NCI-H748 (cell line): ENCODE measurements around the gene IREB2.
"Not testable (repeated sequence)": the region's sequence is repeated elsewhere in the genome, so short reads cannot be mapped to it uniquely, and the experiment has no call there.

Experiments
- DNase-seq: peaks from one replicate; lab custom pipeline; 2025; ENCODE audit not compliant: unreplicated experiment; lab: John Stamatoyannopoulos, UW

The IREB2 gene, protein sequence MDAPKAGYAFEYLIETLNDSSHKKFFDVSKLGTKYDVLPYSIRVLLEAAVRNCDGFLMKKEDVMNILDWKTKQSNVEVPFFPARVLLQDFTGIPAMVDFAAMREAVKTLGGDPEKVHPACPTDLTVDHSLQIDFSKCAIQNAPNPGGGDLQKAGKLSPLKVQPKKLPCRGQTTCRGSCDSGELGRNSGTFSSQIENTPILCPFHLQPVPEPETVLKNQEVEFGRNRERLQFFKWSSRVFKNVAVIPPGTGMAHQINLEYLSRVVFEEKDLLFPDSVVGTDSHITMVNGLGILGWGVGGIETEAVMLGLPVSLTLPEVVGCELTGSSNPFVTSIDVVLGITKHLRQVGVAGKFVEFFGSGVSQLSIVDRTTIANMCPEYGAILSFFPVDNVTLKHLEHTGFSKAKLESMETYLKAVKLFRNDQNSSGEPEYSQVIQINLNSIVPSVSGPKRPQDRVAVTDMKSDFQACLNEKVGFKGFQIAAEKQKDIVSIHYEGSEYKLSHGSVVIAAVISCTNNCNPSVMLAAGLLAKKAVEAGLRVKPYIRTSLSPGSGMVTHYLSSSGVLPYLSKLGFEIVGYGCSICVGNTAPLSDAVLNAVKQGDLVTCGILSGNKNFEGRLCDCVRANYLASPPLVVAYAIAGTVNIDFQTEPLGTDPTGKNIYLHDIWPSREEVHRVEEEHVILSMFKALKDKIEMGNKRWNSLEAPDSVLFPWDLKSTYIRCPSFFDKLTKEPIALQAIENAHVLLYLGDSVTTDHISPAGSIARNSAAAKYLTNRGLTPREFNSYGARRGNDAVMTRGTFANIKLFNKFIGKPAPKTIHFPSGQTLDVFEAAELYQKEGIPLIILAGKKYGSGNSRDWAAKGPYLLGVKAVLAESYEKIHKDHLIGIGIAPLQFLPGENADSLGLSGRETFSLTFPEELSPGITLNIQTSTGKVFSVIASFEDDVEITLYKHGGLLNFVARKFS

DNA sequence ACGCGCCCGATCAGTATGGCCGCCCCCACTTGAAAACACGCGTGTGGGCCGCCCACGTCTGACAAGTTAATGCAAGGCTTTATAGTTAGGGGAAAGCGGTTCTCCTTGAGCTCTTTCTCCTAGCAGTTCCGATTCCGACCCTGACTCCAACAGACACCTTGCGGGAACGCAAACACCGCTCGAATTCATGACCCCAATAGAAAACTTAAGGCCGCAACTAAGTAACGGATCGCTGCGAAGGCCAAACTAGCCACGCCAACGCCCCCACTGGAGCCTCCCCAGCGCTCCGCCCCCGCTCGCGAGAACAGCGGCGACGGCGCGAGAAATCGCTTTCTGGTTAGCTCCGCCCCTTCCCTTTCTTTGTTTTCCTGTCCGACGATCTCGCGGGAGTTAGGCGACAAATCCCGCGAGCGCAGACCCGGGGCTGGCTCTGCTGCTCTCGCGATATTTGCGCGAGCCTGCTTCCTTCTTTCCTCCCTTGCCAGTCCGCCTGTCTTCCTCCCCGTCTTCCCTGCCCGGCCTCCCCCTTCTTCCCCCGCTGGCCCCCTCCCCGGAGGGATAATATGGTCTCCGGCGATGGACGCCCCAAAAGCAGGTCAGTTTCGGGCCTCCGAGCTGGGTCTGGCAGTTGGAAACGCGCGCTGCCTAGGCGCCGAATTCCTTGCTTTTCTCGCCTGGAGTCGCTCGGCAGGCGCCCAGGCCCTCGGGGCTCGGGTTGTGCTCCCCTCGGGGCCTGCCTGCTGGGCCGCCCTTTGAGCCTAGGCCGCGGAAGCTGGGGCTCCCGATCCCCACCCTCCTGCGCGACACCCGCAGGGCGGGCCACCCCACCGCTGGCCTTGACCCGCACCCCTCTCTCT, at the start of gene IREB2:
IREB2 (plus strand) TSS at position 455 of the 857 bp plus-strand sequence; CDS start at position 577, 122 bp downstream.
- peak; percentile 96 for DNase-seq

DNA sequence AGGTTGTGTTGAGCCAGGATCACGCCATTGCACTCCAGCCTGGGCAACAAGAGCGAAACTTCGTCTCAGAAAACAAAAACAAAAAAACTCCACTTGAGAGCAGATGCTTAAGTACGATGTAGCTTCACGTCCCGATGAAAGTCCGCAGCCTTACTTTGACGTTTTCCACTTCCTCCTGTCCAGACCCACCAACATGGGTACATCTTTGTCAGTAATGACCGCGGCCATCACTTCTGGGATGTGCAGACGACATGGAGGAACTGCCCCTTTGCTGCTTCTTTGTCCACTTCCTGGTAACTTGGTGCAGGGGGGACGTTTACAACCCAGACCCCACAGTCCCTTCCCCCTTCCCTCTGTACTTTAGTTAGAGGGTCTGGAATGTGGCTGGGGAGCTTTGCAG, 49.2 kb upstream of the IREB2 start:
- DNase-seq, result no peak

DNA sequence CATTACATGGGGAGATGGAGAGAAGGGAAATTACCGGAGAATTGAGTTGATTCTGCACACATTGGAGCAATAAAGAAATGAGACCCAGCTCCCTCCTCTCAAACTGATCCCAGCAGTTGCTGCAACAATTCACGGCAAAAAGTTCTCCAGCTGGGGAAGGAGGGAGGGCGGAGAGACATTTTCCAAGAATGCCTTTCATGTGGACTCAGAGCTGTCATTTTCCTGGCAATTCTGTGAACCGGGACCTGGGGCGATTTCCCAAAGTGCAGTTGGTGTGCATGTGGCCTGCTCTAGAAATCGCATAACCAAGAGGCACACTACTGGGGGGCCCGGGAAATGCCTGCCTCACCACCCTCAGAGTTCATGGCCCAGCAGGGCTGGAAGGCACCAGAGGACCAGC, 48.7 kb upstream of the IREB2 start:
- no peak for DNase-seq

DNA sequence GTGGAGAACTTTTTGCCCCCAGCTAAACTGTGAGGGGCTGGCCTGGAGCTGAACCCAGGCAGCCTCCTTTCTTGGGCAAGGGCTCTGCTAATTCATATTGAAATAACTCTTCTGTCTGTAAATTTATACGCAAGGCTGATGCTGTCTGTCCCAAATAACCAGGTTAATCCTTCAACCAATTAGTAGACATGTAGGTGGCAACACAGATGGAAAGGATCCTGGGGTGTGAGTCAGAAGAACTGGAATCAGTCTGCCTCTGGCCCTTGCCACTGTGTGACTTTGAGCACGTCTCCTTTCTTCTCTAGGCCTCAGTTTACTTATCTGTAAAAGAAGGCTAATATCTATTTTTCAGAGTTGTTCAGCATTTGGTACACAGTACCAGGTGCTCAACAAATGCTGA, 48.3 kb upstream of the IREB2 start:
- DNase-seq, result no peak

DNA sequence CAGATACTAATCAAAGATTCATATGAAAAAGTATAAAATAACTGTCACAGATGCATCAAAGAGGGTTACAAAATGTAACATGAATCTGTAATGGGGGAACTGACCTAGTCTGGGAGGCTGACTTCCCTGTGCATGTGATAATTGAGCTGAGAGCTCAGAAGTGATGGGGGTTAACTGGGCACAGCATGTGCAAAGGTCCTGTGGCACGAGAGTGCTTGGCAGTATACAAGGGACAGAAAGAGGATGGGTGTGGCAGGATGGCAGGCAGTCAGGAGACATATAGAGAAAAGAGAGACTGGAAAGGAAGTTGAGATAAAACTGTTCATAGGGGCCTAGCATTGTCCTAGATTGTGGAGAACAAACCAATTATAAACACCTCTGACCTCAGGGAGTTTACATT, 47.8 kb upstream of the IREB2 start:
- no peak for DNase-seq

DNA sequence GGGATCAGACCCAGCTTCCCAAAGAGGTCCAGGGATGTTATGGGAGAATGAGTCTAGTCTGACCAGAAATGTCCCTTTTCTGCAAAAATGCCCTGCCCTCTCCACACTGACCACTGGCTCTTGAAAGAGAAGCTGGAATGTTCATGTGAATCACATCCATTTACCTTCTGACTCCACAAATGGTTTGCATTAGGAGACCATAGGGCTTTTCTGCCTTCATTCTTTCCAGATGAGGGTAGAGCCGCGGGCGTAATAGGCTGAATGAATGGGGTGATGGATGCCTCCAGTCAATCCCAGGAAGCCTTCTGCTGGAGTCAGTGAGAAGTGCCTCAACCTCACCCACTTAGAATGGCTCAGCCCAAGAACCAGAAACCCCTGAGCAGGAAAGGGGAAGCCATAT, 47.2 kb upstream of the IREB2 start:
- no peak for DNase-seq

DNA sequence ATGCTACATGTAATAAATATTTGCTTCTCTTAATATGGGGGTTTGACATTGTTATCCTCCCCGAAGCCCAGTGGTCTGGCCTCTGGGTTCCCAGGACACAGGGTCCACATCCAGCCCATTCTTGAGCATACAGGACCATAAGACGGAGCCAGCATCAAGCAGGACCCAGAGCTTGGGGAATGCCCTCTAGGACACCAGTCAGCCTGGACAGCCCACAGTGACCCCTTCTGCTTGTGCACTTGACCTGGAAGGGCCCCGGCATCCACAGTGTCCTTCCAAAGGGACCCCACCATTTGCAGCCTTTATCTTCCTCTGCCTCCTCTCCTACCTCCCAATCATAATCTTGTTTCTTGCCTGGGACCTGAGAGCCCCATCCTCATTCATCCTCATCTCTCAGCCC, 46.2 kb upstream of the IREB2 start:
- no peak for DNase-seq

DNA sequence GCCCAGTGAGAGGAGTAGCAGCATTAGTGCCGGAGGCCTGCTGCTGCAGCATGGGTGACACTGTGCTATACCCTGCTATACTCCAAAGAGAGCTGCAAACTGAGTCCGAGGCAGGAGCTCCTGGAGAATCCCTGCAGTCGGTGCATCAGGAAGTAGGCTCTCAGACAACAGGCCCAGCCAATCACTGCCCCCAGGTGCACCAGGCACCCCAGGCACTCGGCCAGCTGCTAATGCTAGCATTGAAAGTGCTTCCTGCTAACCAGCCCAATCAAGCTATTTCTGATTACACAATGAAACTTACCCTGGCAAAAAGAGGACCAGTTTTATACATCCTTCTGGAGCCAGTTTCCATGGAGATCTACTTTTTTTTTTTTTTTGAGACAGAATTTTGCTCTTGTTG, 45.6 kb upstream of the IREB2 start:
- peak; percentile 47 for DNase-seq

DNA sequence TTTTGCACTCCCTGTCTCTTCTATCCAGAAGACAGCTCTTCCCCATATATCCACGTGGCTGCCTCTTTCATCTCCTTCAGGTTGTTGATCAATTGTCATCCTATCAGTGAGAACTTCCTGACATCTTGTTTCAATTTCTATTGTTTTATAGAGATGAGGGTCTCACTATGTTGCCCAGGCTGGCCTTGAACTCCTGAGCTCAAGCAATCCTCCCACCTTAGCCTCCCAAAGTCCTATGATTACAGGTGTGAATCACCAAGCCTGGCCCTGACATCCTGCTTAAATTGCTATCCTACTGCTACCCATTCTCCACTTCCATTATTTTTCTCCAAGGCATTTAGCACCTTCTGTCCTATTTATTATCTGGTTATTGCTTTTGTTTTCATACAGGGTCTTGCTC, 44.9 kb upstream of the IREB2 start:
- no peak for DNase-seq

DNA sequence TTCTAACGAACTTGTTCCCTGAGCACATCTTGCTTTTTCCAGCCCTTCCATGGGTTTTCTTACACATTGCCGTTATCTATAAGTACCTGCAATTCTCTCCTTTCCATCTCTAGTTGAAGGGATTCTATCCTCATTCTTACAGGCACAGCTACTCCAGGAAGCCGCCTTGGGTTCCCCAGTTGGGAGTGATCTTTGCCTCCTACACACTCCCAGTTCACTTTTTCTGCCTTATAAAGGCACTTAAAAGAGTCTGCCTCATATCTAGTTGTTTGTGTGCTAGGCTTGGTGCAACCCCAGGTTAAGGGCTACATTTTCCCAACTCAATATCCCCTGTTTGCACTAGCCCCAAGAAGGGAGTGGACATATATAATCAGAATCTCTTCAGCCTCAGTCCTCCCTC, 44.0 kb upstream of the IREB2 start:
- no peak for DNase-seq

DNA sequence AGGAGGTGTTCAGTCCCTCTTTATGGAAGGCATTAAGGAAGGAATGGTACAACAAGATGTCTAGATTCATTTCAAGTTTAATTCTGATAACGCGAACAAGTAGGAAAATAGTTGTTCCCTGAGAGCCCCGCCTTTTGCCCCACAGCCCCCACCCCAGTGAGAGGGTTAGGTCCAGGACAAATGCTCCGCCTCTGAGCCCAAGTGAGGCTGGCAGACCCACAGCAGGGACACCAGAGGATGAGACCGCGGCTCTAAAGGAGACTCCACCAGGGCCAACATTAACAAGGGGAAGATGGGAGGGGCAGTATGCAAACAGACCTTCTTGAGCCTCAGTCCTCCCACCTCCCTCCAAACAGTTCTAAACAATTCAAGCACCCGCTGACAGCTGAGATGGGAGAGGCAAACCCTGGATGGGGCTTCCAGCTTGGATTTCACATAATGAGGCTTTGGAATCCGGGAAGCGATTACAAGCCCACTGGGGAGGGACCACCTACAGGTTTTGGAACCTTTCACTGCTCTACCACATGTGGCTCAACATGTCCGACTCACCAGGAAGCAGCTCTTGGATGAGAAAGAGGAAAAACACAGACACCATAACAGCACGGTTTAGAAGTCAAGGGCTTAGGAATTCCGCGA, 42.9 kb upstream of the IREB2 start:
- DNase-seq, result peak; percentile 14

DNA sequence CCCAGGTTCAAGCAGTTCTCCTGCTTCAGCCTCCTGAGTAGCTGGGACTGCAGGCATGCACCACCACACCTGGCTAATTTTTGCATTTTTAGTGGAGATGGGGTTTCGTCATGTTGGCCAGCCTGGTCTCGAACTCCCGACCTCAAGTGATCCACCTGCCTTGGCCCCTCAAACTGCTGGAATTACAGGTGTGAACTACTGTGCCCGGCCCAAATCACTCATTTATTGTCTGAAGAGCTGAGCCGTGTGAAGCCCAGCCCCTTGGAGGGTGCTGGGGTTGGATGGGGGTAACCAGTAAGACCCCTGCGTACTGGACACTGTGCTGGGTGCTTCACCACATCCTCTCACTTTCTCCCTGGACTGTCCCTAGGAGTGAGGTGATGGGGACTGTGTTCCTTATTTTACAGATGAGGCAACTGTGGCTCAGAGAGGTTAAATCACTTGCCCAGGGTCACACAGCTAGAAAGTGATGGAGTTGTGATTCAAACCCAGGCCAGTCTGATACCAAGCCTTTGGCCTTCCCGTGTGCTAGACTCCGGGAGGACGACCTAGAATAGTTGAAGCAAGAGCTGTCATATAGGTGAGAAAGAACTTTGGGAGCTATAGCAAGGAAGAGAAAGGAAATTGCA, 41.7 kb upstream of the IREB2 start:
- no peak for DNase-seq

DNA sequence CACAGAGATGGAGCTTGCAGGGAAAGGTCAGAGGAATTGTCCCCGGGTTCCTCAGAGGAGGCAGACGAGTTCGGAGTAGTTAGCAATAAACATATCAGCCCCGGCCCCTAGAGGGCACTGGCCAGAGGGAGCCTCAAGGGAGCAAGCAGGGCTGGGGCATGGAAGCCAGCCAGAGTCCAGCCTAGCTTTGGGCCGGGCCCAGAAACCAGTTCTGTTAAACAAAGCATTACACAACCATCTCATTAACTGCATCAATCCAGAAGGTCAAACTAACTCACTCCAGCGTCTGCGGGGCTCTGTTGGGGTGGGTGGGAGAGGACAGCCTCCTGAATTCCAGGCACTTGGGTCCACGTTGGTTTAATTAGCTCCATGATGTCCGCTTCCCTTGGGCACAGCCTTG, 41.0 kb upstream of the IREB2 start:
- no peak for DNase-seq

DNA sequence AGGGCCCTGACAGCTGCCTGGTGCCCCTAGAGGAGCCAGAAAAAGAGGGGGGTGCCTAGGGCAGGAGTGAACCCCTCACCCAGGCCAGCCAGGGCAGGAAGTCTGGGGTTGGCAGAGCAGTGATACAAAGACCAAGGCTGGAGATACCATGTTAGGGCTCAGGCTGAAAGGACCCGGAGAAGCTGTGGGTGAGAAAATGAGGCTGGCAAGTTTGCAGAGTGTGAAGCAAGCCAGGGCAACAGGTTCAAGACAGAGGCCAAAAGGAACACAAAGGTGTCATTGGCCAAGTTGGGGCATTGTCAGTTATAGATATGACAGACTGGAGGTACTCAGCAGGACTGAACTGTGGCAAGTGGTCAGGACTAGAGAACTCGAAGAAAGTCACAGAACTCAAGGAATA, 40.6 kb upstream of the IREB2 start:
- no peak for DNase-seq

DNA sequence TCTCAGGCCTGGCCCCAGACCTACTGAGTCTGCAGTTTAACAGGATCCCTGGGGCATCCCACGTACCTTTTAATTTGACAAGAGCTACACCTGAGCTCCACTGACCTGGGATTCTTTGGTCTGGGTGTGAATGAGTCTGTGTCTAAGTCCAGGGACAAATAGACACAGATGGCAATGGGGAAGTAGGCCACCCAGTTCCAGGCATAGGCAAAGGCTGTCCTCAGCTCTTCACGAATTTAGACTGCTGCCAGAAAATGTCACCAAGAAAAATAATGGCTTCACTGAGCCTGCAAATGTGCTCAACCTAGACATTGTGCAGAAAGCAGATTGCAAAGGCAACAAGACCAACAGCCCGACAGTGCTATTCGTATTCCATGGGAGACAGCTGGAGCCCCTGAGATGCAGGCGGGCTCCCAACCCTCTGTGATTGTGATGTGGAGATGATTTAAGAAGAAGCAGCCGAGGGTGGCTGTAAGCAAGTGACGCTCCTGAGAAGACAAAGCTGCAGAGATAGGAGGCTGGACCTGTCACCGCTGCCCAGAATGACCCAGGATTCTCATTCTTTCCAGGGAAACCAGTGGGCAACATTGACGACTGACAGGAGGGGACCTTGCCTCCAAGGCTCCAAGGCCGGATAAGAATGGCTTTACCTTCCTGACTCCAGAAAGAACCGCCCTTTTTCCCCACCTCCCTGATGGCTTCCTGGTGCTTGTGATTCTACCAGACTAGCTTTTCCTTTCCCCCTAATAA, 39.8 kb upstream of the IREB2 start:
- no peak for DNase-seq

DNA sequence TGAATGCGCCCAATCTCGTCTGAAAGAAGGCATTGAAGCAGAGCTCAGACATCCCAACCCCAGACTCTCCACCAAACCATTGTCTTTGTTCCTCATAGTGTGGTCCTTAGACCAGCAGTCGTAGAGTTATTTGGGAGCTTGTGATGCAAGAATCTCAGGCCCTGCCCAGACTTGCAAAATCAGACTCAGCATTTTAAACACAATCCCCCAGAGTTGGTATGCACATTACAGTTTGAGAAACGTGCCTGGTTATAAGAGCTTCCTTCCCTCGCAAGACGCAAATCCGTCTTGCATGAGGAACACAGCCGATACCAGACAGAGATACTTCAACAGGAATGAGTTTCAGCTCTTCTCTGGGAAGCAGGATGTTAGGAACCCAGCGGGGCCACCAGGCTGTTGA, 38.9 kb upstream of the IREB2 start:
- no peak for DNase-seq

DNA sequence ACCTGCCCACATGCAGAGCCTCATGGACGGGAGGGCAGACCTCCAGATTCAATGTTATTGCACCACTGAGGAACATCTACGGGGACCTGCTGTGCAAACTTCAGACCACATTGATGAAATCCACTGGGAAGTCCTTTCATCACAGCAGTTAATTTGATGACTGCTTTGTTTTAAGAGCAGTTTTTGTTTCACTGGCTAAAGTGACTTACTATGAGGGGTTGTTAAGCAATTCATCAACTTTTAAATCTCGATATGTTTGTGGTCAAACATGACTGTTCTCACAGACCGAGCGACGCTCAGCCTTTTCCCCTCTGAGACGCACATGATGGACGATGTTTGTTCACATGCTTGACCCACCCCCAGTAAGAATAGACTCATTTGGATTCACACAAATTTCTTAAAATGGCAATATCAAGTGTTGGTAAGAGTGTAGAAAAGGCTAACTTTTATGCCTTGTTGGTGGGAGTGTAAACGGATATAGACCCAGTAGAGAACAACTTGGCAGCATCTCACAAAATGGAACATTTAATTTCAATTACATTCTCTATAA, 35.9 kb upstream of the IREB2 start:
- no peak for DNase-seq

DNA sequence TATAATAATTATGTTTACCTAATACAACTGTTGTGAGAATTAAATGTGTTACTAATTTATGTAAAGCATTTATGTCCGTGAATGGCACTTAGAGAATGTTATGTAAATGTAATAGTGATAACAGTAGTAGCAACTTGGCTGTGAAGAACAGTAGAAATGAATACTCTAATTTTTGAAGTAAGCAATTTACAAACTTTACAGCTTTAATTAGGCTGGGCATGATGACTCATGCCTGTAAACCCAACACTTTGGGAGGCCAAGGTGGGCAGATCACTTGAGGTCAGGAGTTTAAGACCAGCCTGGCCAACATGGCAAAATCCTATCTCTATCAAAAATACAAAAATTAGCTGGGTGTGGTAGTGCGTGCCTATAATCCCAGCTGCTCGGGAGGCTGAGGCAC, 33.9 kb upstream of the IREB2 start:
- DNase-seq, result no peak

DNA sequence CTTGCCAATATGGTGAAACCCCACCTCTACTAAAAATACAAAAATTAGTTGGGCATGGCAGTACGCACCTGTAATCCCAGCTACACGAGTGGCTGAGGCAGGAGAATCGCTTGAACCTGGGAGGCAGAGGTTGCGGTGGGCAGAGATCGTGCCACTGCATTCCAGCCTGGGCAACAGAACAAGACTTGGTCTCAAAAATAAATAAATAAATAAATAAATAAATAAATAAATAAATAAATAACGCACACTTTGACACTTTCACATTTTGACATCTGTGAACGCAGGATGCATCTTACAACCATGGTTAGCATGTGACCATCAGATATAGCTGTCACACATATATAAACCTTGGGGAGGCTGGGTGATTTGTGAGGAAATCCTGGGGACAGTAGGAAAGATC, 33.2 kb upstream of the IREB2 start:
- DNase-seq, result not testable (repeated sequence)
